Daoy (cell line): ENCODE results near the gene UGGT1. TPM values are rescaled to one million over a fixed set of nuclear protein-coding genes. Genes with fewer than 3 reads are reported as not detected.

Experiments
- DNase-seq: peaks from one replicate; pipeline ENCODE4 v3.0.0-alpha.2; 2015; ENCODE audit warnings: low read depth
- total RNA-seq: library from RNA; depleted of rRNA; stranded (reverse); fragments of >200 nt; shearing (Covaris generic); gene quantifications from 2 replicates; pipeline ENCODE4 v1.2.3, GENCODE V29; 2014; rRNA removed

UGGT1 gene
- total RNA-seq, 1 experiment from 2014 or later: 58.9 TPM

DNA sequence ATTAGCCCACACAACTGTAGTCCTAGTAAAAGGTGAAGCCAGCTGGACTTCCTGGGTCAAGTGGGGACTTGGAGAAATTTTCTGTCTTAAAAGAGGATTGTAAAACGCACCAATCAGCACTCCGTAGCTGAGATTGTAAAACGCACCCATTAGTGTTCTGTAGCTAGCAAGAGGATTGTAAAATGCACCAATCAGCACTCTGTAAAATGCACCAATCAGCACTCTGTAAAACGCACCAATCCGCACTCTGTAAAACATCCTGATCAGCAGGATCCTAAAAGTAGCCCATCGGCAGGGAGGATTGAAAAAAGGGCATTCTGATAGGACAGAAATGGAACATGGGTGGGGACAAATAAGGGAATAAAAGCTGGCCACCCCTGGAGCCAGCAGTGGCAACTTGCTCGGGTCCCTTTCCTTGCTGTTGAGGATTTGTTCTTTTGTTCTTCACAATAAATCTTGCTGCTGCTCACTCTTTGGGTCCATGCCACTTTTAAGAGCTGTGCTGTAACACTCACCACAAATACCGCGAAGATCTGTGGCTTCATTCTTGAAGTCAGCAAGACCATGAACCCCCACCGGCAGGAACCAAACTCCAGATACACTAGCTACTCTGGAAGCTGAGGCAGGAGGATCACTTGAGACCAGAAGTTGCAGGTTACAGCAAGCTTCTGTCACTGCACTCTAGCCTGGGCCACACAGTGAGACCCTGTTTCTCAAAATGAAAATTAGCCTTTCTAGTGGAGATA, 125.1 kb downstream of the UGGT1 start:
- no peak for DNase-seq

DNA sequence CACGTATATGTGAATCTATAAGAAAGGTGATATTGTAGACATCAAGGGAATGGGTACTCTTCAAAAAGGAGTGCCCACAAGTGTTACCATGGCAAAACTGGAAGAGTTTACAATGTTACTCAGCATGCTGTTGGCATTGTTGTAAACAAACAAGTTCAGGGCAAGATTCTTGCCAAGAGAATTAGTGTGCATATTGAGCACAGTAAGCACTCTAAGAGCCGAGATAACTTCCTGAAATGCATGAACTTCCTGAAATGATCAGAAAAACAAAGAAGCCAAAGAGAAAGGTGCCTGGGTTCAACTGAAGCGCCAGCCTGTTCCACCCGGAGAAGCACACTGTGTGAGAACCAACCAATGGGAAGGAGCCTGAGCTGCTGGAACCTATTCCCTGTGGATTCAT, 126.7 kb downstream of the UGGT1 start:
- no peak for DNase-seq

DNA sequence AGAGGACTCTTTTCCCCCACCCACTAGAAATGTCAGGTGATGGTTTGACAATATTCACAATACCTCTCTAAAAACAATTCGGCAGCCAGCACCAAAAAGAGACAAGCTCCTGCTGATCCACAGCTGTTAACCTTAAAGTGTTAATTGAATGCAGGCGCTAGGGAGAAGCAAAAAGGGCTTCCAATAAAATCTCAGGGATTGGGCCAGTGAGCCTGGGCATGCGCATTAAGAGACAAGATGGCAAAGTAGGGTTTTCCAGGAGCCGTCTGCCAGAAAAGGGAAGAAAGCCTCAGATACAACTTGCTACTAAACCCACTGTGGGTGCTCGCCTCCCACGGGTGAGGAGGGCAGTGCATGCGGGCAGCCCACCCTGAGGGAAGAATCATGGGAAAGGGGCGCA, 128.9 kb downstream of the UGGT1 start:
- DNase-seq: no peak

DNA sequence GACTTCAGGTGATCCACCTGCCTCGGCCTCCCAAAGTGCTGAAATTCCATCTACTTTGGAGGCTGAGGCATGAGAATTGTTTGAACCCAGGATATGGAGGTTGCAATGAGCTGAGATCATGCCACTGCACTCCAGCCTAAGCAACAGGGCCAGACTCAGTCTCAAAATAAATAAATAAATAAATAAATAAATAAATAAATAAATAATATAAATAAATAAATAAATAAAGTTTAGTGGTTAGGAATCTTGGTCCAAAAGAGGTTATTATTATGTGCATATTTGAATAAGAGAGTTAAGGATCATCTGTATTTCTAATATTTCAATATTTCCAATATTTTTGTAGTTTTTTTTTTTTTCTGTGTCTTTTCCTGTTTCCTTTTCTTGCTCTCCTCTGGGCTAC, 136.9 kb downstream of the UGGT1 start:
- no peak for DNase-seq

DNA sequence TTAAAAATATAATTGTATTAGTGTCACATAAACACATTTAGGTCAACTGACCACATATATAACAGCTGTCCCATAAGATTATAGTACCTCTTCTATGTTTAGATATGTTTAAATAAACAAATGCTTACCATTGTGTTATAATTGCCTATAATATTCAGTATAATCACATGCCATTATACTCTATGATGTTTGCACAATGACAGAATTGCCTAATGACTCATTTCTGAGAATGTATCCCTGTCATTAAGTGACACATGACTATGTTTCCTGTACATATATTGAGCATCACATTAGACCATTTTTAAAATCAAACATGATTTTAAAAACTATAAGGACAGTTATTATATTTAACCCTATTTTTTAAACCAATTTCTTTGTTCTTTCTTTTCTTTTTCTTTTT, 137.9 kb downstream of the UGGT1 start:
- peak; percentile 19 for DNase-seq

DNA sequence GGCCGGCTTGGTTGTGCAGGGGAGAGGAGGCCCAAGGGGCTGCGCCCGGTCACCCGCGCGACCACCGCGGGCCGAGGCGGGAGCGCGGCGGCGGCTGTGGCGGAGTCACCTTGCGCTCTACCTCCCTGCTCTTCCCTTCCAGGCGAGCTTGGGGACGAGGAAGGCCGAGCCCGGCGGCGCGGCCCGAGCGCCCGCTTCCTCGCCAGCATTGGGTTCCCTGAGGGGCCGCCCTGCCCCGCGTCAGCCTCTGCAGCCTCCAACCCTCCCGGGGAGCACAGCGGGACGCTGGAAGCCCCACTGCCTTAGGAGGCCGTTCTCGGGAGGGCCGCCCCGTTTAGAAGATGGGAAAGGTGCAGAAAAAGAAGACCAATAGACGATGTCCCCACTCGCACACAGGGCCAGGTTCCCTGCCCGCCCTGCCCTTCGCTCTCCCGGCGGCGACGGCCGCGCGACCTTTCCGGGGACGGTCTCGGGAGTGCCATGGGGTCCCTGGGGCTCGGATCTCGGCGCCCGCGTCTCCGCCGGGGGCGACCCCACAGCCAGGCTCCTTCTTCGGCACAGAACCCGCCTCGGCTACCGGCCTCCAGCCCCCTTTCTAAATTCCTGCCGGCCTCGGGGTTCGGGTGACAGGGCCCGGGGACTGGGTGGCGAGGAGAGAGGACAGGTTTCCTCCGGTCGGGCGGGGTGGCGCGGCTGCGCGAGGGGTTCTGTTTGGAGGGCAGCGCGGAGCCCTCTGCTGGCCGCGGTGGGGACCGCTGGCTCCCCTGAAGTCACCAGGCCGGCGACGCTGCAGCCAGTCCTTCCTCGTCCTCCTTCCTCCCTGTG, 142.2 kb downstream of the UGGT1 start:
- peak; percentile 83 for DNase-seq

DNA sequence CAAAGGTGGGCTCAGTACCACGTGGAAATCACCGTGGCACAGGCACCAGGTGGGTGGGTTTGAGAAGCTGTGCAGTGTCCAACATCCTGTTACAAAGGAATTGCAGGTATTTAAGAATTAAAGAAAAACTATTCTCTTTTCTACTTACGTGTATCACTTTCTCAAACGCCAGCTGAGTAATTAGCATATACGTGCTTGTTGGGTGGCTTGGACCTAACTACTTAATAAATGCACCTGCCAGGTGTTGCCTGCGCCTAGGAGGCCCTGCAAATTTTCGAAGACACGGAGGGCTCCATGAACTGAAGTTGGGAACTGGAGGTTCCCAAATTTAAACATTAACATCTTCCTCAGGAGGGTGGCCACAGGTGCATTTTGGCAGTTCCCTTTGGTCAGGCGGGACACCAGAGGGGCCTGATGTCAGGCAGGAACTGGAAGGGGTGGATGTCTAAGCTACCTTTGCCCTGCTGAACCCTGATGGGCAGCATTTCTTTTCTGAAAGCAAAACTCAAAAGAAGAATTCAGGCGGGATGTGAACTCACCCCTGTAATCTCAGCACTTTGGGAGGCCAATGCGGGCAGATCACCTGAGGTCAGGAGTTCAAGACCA, 142.9 kb downstream of the UGGT1 start:
- no peak for DNase-seq

DNA sequence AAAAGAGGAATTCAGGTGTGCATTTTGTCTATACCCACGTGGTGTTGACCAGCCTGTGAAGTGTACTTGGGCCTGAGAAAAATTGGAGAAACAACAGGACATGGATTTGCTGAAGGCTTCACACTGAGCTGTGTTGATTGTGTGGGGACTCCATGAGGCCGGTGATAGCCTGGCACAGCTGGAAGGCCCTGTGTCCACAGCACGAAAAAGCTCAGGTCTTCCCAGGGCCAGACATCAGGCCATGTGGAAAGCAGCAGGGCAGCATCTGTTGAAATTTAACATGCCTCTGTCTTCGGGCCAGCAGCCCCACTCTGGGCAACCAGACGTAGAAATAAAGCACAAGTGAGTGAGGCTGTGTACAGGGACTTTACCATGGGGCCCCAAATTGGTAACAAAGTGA, 143.6 kb downstream of the UGGT1 start:
- DNase-seq: no peak

DNA sequence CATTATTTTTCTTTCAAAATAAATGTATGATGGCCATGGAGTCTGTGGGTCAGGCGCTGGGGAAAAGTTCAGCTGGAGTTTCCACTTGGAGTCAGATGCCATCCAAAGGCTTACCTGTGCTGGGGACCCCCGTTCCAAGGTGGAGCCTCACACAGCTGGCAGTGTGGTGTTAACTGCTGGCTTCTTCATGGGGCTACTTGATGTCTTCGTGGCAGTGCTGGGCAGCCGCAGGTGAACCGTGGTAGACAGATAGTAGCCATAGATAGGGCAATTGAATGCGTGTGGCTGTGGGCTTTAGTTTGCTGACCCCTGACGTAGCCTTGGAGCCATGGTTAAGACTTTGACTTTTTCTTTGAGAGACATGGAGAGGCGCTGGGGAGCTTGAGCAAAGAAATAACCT, 144.6 kb downstream of the UGGT1 start:
- DNase-seq: no peak

DNA sequence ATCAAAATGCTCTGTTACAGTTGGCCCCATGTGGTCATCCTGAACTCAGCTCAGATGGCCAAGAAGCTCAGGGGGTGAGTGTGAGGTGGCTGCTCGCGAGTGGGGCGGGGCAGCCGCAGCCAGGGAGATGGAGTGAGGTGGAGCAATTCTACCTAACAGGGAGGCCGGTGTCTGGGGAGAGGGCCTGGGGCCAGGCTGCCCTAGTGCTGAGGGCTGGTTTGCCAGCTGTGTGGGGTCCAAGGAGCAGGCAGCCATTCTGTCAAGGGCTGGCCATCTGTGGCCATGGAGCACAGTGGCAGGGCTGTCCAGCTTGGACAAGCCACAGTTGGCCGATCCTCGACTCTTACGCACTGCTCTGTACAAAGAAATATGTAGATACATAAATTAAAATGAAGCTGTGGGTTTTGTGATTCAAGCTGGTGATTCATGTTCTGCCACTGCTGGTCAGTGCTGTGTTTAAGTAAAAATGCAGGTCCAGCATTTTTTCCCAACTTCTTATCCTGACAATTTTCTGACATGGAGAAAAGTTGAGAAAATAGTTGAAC, 145.6 kb downstream of the UGGT1 start:
- peak; percentile 49 for DNase-seq

DNA sequence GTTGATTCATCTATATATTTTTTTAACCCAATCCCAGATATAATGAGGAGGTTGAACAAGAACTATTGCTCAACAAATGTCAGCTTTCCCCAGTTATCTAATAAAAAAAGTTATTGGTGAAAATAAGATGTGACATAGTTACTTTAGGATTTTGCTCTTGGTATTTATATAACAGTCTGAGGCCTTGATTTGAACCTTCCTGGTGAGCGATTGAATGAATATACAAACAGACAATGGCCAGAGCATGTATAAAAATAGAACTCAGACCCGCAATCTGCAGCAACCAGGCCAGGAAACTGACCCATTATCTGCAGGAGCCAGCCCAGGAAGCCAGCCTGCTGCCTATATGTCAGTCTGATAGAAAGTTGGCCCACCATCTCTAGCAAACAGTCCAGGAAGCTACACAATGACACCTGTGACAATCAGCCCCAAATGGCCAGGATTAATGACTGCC, 146.1 kb downstream of the UGGT1 start:
- no peak for DNase-seq

DNA sequence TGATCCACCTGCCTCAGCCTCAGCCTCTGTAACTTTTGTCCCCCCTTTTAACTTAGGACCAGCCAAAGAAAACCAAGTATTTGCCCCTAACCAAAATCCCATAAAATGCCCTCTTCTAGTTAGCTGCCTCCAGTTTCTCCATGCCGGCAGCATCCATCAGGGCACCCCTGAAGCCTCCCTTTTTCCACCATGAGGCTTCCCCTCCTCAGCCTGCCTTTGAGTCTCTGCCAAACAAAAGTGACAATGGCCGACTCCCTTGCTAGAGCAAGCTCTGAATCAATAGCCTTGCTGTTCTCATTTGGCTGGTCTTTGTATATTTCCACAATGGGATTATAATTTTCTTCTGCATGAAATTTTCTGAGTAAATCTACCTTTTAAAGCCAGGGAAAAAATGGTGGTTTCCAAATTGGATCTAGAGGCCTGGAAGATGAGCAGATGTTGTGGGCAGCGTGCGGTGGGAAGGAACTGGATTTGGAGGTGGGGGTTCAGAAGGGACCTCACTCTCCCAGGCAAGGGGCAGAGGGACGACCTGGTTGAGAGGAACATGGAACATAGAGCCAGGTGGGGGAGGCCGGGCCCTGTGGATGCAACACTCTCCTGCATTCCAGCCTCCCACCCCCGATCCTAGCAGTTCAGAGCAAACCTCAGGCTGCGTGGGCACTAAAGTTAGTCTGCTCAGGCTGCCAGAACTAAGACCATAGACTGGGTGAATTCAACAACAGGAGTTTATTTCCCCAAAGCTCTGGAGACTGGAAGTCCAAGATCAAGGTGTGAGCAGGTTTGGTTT, 147.1 kb downstream of the UGGT1 start:
- no peak for DNase-seq

DNA sequence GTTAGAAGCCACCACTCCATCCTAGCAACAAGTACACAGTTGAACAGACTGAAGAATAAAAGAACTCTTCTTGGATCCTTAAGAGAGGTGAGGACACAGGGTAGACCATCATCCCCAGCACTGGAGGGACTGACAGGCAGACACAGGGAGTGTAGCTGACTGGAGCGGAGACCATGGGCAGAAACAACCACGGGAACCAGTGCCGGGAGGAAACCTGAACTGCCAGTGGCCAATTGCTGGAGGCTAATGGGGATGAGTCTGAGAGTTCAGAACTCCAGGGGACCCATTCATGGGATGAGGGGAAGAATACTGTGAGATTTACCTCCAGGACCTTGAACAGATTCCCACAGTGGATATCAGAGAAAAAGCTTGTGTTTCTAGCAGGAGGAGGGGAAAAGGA, 150.9 kb downstream of the UGGT1 start:
- DNase-seq: no peak

Other genes starting within 250 kb of the UGGT1 start
- 19.1 and 33.3 TPM in 2 replicates for gene POLR2D, start 233.0 kb upstream of the UGGT1 start, total RNA-seq
- 11.9 and 12.1 TPM in 2 replicates for gene AMMECR1L, start 205.2 kb upstream of the UGGT1 start, total RNA-seq
- gene SAP130, start 63.1 kb upstream of the UGGT1 start, total RNA-seq: 6.9 TPM in 2 replicates
- gene HS6ST1, start 227.7 kb downstream of the UGGT1 start, total RNA-seq: 10.3 and 13.0 TPM in 2 replicates